K562 (cell line): ENCODE data around the gene SENP3. TPM values are rescaled to one million over a fixed set of nuclear protein-coding genes. Genes with fewer than 3 reads are reported as not detected.

Source experiments
- ATAC-seq: fragments of 200-7000 bp; cut with Tn5 transposase; 3 replicates; pipeline ENCODE4 v1.9.1; 2020; ENCODE audit warnings: moderate library complexity
- Bru-seq: library from RNA; stranded (reverse); fragments of 400-500 nt; gene quantifications from one replicate; lab custom pipeline; 2021; lab: Mats Ljungman, UMichigan
- BruChase-seq, 2 experiments: library from RNA; stranded (reverse); fragments of 400-500 nt; gene quantifications; one replicate each; lab custom pipeline; 2021; lab: Mats Ljungman, UMichigan
- BruUV-seq: library from RNA; stranded (reverse); fragments of 400-500 nt; replicated peaks from 2 replicates; lab custom pipeline; 2021; lab: Mats Ljungman, UMichigan
- CTCF ChIA-PET: fragments of 300-600 bp; formaldehyde crosslinking; extraction: SDS; loops from one replicate; lab custom pipeline; 2021; ENCODE audit warnings: low intra/inter-chr PET ratio; lab: Yijun Ruan, JAX
- POLR2A ChIA-PET: fragments of 300-600, 350-650 bp; sonication (Branson Sonifier 250); formaldehyde crosslinking; extraction: SDS; loops from one replicate; lab custom pipeline; 2021; ENCODE audit warnings: antibody characterized with exemption, inconsistent platforms; lab: Yijun Ruan, JAX
- DNase-seq, 4 experiments: peaks; one replicate each; pipeline versions ENCODE4 v3.0.0 to v3.0.0-alpha.2; 2011 to 2018; ENCODE audit warnings: low spot score in 3 of 4, mixed read lengths in 3 of 4; ENCODE audit errors: extremely low read depth in 1 of 4
- FAIRE-seq: peaks from 2 replicates; lab custom pipeline; 2011; peaks lifted over from hg19 to GRCh38; lab: Jason Lieb, UNC
- H2AFZ ChIP-seq: 2 replicates; pipeline ENCODE4 v1.6.0; 2011; ENCODE audit warnings: low read depth, low read length, control low read depth, inconsistent platforms
- H3K27ac ChIP-seq: fragments of 200-600 bp; 3 replicates; pipeline ENCODE4 v1.8.0; 2011; ENCODE audit warnings: low read depth, mild to moderate bottlenecking, control low read depth, inconsistent platforms, low read length, moderate library complexity, mixed read lengths; ENCODE audit errors: extremely low read depth
- H3K27me3 ChIP-seq, 2 experiments: fragments of 300-600 bp in 1 of 2; 2 replicates in 1 of 2; 3 replicates in 1 of 2; pipeline versions ENCODE4 v1.6.0 to v1.8.0; 2011; ENCODE audit warnings: inconsistent platforms in 2 of 2, low read length in 2 of 2, mild to moderate bottlenecking in 1 of 2, mixed read lengths in 1 of 2, moderate library complexity in 1 of 2; ENCODE audit not compliant: control insufficient read depth in 2 of 2, insufficient read depth in 2 of 2
- H3K36me3 ChIP-seq: fragments of 300-600 bp; 3 replicates; pipeline ENCODE4 v1.8.0; 2011; ENCODE audit warnings: mild to moderate bottlenecking, low read length, inconsistent platforms; ENCODE audit not compliant: control insufficient read depth, insufficient read depth
- H3K4me1 ChIP-seq, 2 experiments: fragments of 200-600 bp in 1 of 2; replicated peaks in 1 of 2; 2 replicates in 1 of 2; 3 replicates in 1 of 2; pipeline versions ENCODE4 v1.5.1 to v1.8.0; 2011; ENCODE audit warnings: inconsistent platforms in 2 of 2, low read length in 2 of 2, mild to moderate bottlenecking in 1 of 2, mixed read lengths in 1 of 2, moderate library complexity in 1 of 2; ENCODE audit not compliant: control insufficient read depth in 2 of 2, insufficient read depth in 2 of 2
- H3K4me2 ChIP-seq: 2 replicates; pipeline ENCODE4 v1.6.1; 2011; ENCODE audit warnings: low read length, control low read depth, inconsistent platforms, mixed read lengths; ENCODE audit not compliant: insufficient read depth
- H3K4me3 ChIP-seq: fragments of 200-600 bp; sonication (generic), shearing (Covaris generic); 2 replicates; pipeline ENCODE4 v1.5.1; 2016; ENCODE audit warnings: control low read depth, inconsistent platforms
- H3K79me2 ChIP-seq: fragments of 200-600 bp; 3 replicates; pipeline ENCODE4 v1.8.0; 2011; ENCODE audit warnings: low read length, inconsistent platforms; ENCODE audit not compliant: control insufficient read depth, insufficient read depth
- H3K9ac ChIP-seq, 2 experiments: 2 replicates each; pipeline versions ENCODE4 v1.6.0 to v1.6.1; 2011; ENCODE audit warnings: low read depth in 2 of 2, low read length in 2 of 2, control low read depth in 1 of 2, inconsistent platforms in 1 of 2, mild to moderate bottlenecking in 1 of 2, mixed read lengths in 1 of 2; ENCODE audit not compliant: insufficient read depth in 1 of 2
- H3K9me1 ChIP-seq: one replicate; pipeline ENCODE4 v1.6.0; 2011; ENCODE audit warnings: inconsistent platforms, mild to moderate bottlenecking, low read length, moderate library complexity; ENCODE audit not compliant: control insufficient read depth, insufficient read depth
- H3K9me3 ChIP-seq: replicated peaks from 2 replicates; pipeline ENCODE4 v1.5.1; 2011; ENCODE audit warnings: low read depth, low read length, inconsistent platforms; ENCODE audit not compliant: control insufficient read depth, insufficient read depth
- H4K20me1 ChIP-seq: replicated peaks from 2 replicates; pipeline ENCODE4 v1.6.1; 2011; ENCODE audit warnings: low read length, inconsistent platforms, mixed read lengths; ENCODE audit not compliant: control insufficient read depth, insufficient read depth
- EP400 ChIP-seq: fragments of 450-650 bp; IDR thresholded peaks from 2 replicates; pipeline ENCODE4 v1.6.1; 2017; ENCODE audit warnings: antibody characterized with exemption, mild to moderate bottlenecking, moderate library complexity
- ESRRB ChIP-seq: fragments of 250-450 bp; sonication (Bioruptor Pico); IDR thresholded peaks from 2 replicates; pipeline ENCODE4 v1.5.0; 2020; ENCODE audit warnings: mild to moderate bottlenecking, moderate library complexity, borderline replicate concordance
- FOXA1 ChIP-seq: fragments of 450-650 bp; IDR thresholded peaks from 2 replicates; pipeline ENCODE4 v1.6.1; 2016; ENCODE audit warnings: mild to moderate bottlenecking, borderline replicate concordance
- KDM1A ChIP-seq, 2 experiments: fragments of 450-650 bp; IDR thresholded peaks; 2 replicates each; pipeline ENCODE4 v1.6.1; 2016; ENCODE audit warnings: mild to moderate bottlenecking in 2 of 2
- PCBP2 ChIP-seq: fragments of 200-400 bp; formaldehyde crosslinking; IDR thresholded peaks from 2 replicates; pipeline ENCODE4 v1.6.1; 2018; ENCODE audit warnings: low read length, low read depth, mild to moderate bottlenecking, moderate library complexity; ENCODE audit not compliant: poor library complexity, severe bottlenecking
- PHB ChIP-seq: fragments of 250-450 bp; sonication (Bioruptor Pico); IDR thresholded peaks from 2 replicates; pipeline ENCODE4 v1.5.0; 2021
- POLR2A ChIP-seq: fragments of 450-650 bp; conservative IDR thresholded peaks from 2 replicates; pipeline ENCODE4 v1.6.1; 2016
- SUPT5H ChIP-seq: fragments of 450-650 bp; IDR thresholded peaks from 2 replicates; pipeline ENCODE4 v1.6.1; 2016
- TEAD2 ChIP-seq: fragments of 450-650 bp; IDR thresholded peaks from 2 replicates; pipeline ENCODE4 v1.6.1; 2016; ENCODE audit warnings: missing genetic modification characterization, control low read depth, missing compliant biosample characterization
- ZC3H4 ChIP-seq: sonication (generic); formaldehyde crosslinking; IDR thresholded peaks from 2 replicates; pipeline ENCODE4 v1.9.0; 2021; ENCODE audit warnings: missing genetic modification reagents, borderline replicate concordance
- ZNF232 ChIP-seq: sonication (generic); formaldehyde crosslinking; IDR thresholded peaks from 2 replicates; pipeline ENCODE4 v1.8.0; 2022; ENCODE audit warnings: mild to moderate bottlenecking, missing genetic modification reagents
- ZNF79 ChIP-seq: fragments of 250-450 bp; sonication (Bioruptor Pico); IDR thresholded peaks from 2 replicates; pipeline ENCODE4 v1.4.0; 2020; ENCODE audit warnings: low read depth, mild to moderate bottlenecking, moderate library complexity
- WGBS: fragments of 100-300 bp; shearing (Covaris generic); methylation state at CpG from one replicate; pipeline ENCODE4 v1.1.6; 2016; ENCODE audit warnings: low coverage, mixed read lengths; ENCODE audit not compliant: insufficient coverage; ENCODE audit errors: missing lambda C conversion rate; 5-methylcytosine and 5-hydroxymethylcytosine counted together
- in situ Hi-C: fragments of 300-500 bp; cut with MboI; formaldehyde crosslinking; loops from 4 replicates; pipeline ENCODE4 v1.15.0; 2018; ENCODE audit warnings: inconsistent platforms, mixed read lengths
- intact Hi-C: fragments of 100-400 bp; cut with micrococcal nuclease; formaldehyde crosslinking; loops from 2 replicates; pipeline ENCODE4 v1.14.2; 2022
- long read RNA-seq, 3 experiments: library from polyadenylated mRNA in 2 of 3; library from RNA in 1 of 3; unstranded in 2 of 3; stranded (forward) in 1 of 3; transcript quantifications; one replicate each; pipeline ENCODE4 v2.0.0, GENCODE V29; 2019 to 2022
- polyA minus RNA-seq, 3 experiments: library from RNA; depleted of rRNA, polyadenylated mRNA; stranded (reverse); fragments of >200 nt; gene quantifications; 2 replicates each; pipeline ENCODE4 v1.2.3, GENCODE V29; 2011
- polyA plus RNA-seq, 8 experiments: library from polyadenylated mRNA; depleted of rRNA in 4 of 8; stranded (reverse) in 5 of 8; unstranded in 3 of 8; fragments of >200 nt; fragmentation: Nextera tagmentation in 2 of 8; fragmentation: Illumina TruSeq in 1 of 8; extraction: Ambion mirVana in 2 of 8; extraction: Trizol in 1 of 8; gene quantifications; 2 replicates each; pipeline versions ENCODE4 v1.2.1 to v1.2.3, GENCODE V29; 2011 to 2014; ENCODE audit warnings: inconsistent platforms in 1 of 8, missing spikeins in 1 of 8
- total RNA-seq, 7 experiments: library from RNA; depleted of rRNA in 6 of 7; stranded (reverse); fragments of >200 nt in 6 of 7; fragmentation: Illumina TruSeq in 2 of 7; extraction: Trizol in 2 of 7; gene quantifications; 2 replicates each; pipeline versions ENCODE4 v1.2.1 to v1.2.3, GENCODE V29; 2011 to 2021; ENCODE audit warnings: low replicate concordance in 1 of 7
- TF ChIP-seq, protein P1 (sequence below): fragments of 250-450 bp; sonication (Bioruptor Pico); IDR thresholded peaks from 2 replicates; pipeline ENCODE4 v1.5.0; 2022; ENCODE audit warnings: mild to moderate bottlenecking
- TF ChIP-seq, protein P2 (sequence below): fragments of 250-450 bp; sonication (Bioruptor Pico); IDR thresholded peaks from 2 replicates; pipeline ENCODE4 v1.8.0; 2022; ENCODE audit warnings: moderate library complexity, mild to moderate bottlenecking, inconsistent platforms

The SENP3 gene
- 70.4 and 129 TPM in 2 replicates for total RNA-seq (2011; cell fraction: chromatin; rRNA removed; ENCODE audit: low replicate concordance)
- 60.9 and 69.7 TPM in 2 replicates for total RNA-seq (2011; cell fraction: nucleolus; rRNA removed)
- 66.0 and 67.9 TPM in 2 replicates for total RNA-seq (2011; cell fraction: nucleoplasm; rRNA removed)
- total RNA-seq (2014; rRNA removed) (65.3 and 69.1 TPM in 2 replicates), total RNA-seq (2014; rRNA removed; fragmentation: Illumina TruSeq; extraction: Trizol) (79.3 and 82.7 TPM in 2 replicates), total RNA-seq (2015; rRNA removed; fragmentation: Illumina TruSeq; extraction: Trizol) (85.7 and 88.2 TPM in 2 replicates), total RNA-seq (2021) (55.6 and 63.1 TPM in 2 replicates), polyA plus RNA-seq (2011; rRNA removed) (80.5 and 94.1 TPM in 2 replicates), polyA plus RNA-seq (2014; fragmentation: Illumina TruSeq; extraction: Trizol) (98.7 and 102 TPM in 2 replicates), polyA plus RNA-seq (2014; fragmentation: Nextera tagmentation; extraction: Ambion mirVana) (under 1 TPM; 0.63 to 0.73 TPM), polyA plus RNA-seq (2014; rRNA removed) (67.3 and 78.8 TPM in 2 replicates), polyA minus RNA-seq (2011; rRNA and poly(A)+ RNA removed) (68.9 and 101 TPM in 2 replicates), Bru-seq, nascent RNA (percentile 77 among the genes with signal in this experiment), BruChase-seq, experiment 1, labeled RNA remaining after a 2-hour chase (percentile 71 among the genes with signal in this experiment), BruChase-seq, experiment 2, labeled RNA remaining after a 6-hour chase (percentile 75 among the genes with signal in this experiment)
- polyA plus RNA-seq (2011; cell fraction: cytosol; rRNA removed): 73.9 and 80.9 TPM in 2 replicates
- polyA plus RNA-seq (2011; cell fraction: nucleus; rRNA removed): 92.4 and 106 TPM in 2 replicates
- polyA plus RNA-seq (2012): 33.0 and 47.9 TPM in 2 replicates
- polyA minus RNA-seq (2011; cell fraction: cytosol; rRNA and poly(A)+ RNA removed): 29.8 and 44.6 TPM in 2 replicates
- polyA minus RNA-seq (2011; cell fraction: nucleus; rRNA and poly(A)+ RNA removed): 19.1 and 22.7 TPM in 2 replicates
- long read RNA-seq, experiment 1, transcript SENP3-201 (11 exons, 2,611 nt): minor isoform, 62 of 291 reads
- long read RNA-seq, experiment 1, transcript SENP3-205 (1 exons, 527 nt): major isoform, 107 of 291 reads
- long read RNA-seq, experiment 1, partial matches to known transcripts: 106 of 291 reads
- long read RNA-seq, experiment 1, other reads (novel, unspliced or antisense): 16 of 291 reads
- long read RNA-seq, experiment 2, transcript SENP3-201 (11 exons, 2,611 nt): major isoform, 18 of 33 reads
- long read RNA-seq, experiment 2, partial matches to known transcripts: 6 of 33 reads
- long read RNA-seq, experiment 2, other reads (novel, unspliced or antisense): 7 of 33 reads
- long read RNA-seq, experiment 3: 0 reads

DNA sequence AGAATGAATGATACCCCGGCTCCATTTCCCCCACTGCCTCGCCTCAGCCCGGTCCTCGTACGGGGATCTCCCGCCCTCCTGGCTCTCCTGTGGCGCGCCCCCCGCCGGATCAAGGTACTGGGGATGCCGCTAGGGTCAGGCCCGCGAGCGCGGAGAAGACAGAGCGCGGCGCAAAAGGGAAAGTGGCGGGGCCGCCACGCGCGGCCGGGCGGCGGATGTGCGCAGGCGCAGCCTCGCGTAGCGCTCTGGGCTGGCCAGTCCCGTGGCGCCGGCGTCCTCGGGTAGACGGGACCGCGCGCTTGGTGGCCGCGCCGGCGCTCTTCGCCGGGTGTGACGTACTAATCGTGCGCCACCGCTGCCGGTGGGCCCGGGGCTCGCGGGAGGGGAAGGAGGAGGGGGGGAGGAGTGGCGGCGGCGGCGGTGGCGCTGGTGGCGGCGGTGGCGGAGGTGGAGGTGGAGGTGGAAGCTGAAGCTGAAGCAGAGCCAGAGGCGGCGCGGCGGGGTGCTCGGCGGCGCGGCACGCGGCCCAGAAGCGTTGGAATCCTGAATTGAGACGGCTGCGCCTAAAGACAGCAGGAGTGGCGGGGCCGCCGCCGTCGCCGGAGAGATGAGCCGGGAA, at the start of gene SENP3:
SENP3 (plus strand) TSS at position 331 of the 619 bp plus-strand sequence. CDS start 1,158 bp downstream, outside the sequence.
- Histone ChIP-seq H3K9me3 (no peaks in the 10 kb centered on the region), H3K4me2 (peak within 1 kb of the TSS; percentile 98), H3K9ac (peak within 1 kb of the TSS; percentile 85 to 95), H3K4me1 (peaks cover 10 to 52% of the 10 kb centered on the region in 2 experiments; a peak in 4 of 5 replicates), H3K4me3 (peak within 1 kb of the TSS; percentile 76), H4K20me1 (no peaks in the 10 kb centered on the region), H3K79me2 (peaks cover 33% of the 10 kb centered on the region), H3K36me3 (peaks cover 38% of the 10 kb centered on the region; the same call in 2 of the 3 replicates), H2AFZ (peak within 1 kb of the TSS; percentile 90), H3K27me3 (no peaks in the 10 kb centered on the region), H3K27ac (peak within 1 kb of the TSS; percentile 81), H3K9me1 (no peaks in the 10 kb centered on the region)
- WGBS: 2% methylated on average over 23 of the region's 82 CpGs
- peak; percentile 94 for ATAC-seq
- BruUV-seq: no TSS peak
- POLR2A ChIA-PET: interaction anchor here (1.1 kb wide), 1 partner anchor 155 kb away, joined by 4 read pairs; no protein-coding TSS in a partner anchor
- peak; percentile 90 to 95 (median 90) for DNase-seq
- intact Hi-C loops: loop anchor here (1.0 to 5.0 kb wide), 3 partner anchors 47 to 204 kb away; partner anchors contain the start of genes POLR2A and TMEM95
- in situ Hi-C loops: loop anchor here (25.0 kb wide), 1 partner anchor 524 kb away; the partner anchor contains the start of genes SLC16A11 and SLC16A13
- FAIRE-seq: peak; percentile 52
- CTCF ChIA-PET: interaction anchor here (0.6 to 2.3 kb wide), 3 partner anchors 47 to 1937 kb away, joined by 3 to 16 read pairs (median 4); partner anchors contain the start of genes TP53 and WRAP53
- TF ChIP-seq ZC3H4 (CRISPR knock-in tag) (no peak), TEAD2 (tag) (no peak), ESRRB (CRISPR knock-in tag) (no peak), KDM1A (IDR thresholded peaks at IDR 0.05) (no peak), PCBP2 (no peak), SUPT5H (peak; percentile 70; the same call in 1 of the 2 replicates), FOXA1 (no peak), POLR2A (peak; percentile 77), EP400 (peak; percentile 68; the same call in 1 of the 2 replicates), PHB (CRISPR knock-in tag) (no peak), ZNF79 (CRISPR knock-in tag) (no peak), ZNF232 (CRISPR knock-in tag) (no peak)
- TF ChIP-seq, protein P1, sequence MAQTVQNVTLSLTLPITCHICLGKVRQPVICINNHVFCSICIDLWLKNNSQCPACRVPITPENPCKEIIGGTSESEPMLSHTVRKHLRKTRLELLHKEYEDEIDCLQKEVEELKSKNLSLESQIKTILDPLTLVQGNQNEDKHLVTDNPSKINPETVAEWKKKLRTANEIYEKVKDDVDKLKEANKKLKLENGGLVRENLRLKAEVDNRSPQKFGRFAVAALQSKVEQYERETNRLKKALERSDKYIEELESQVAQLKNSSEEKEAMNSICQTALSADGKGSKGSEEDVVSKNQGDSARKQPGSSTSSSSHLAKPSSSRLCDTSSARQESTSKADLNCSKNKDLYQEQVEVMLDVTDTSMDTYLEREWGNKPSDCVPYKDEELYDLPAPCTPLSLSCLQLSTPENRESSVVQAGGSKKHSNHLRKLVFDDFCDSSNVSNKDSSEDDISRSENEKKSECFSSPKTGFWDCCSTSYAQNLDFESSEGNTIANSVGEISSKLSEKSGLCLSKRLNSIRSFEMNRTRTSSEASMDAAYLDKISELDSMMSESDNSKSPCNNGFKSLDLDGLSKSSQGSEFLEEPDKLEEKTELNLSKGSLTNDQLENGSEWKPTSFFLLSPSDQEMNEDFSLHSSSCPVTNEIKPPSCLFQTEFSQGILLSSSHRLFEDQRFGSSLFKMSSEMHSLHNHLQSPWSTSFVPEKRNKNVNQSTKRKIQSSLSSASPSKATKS: no peak
- TF ChIP-seq, protein P2, sequence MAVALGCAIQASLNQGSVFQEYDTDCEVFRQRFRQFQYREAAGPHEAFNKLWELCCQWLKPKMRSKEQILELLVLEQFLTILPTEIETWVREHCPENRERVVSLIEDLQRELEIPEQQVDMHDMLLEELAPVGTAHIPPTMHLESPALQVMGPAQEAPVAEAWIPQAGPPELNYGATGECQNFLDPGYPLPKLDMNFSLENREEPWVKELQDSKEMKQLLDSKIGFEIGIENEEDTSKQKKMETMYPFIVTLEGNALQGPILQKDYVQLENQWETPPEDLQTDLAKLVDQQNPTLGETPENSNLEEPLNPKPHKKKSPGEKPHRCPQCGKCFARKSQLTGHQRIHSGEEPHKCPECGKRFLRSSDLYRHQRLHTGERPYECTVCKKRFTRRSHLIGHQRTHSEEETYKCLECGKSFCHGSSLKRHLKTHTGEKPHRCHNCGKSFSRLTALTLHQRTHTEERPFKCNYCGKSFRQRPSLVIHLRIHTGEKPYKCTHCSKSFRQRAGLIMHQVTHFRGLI (CRISPR knock-in tag): no peak
